CD4-positive, alpha-beta T cell (primary cell): Measurements from ENCODE around the gene SHISA6. TPM values are rescaled to one million over a fixed set of nuclear protein-coding genes. Genes with fewer than 3 reads are reported as not detected.

ENCODE experiments used
- ATAC-seq: fragments of 200-7000 bp; cut with Tn5 transposase; one replicate; pipeline ENCODE4 v1.10.0; 2022; ENCODE audit warnings: mild to moderate bottlenecking; ENCODE audit not compliant: poor library complexity
- CTCF ChIA-PET: fragments of 350-600 bp; sonication (Branson Sonifier 250); formaldehyde crosslinking; loops from one replicate; lab custom pipeline; 2021; ENCODE audit warnings: antibody characterized with exemption, inconsistent platforms; lab: Charles Lee
- POLR2A ChIA-PET: fragments of 350-600 bp; sonication (Branson Sonifier 250); formaldehyde crosslinking; loops from one replicate; lab custom pipeline; 2021; ENCODE audit warnings: antibody characterized with exemption, inconsistent platforms; lab: Charles Lee
- DNase-seq, 14 experiments: peaks; one replicate each; pipeline ENCODE4 v3.0.0-alpha.2; 2013 to 2020; ENCODE audit warnings: mixed read lengths in 2 of 14
- H3K27ac ChIP-seq, 2 donors: one replicate each; pipeline versions ENCODE4 v1.5.1 to v1.7.0; 2013; ENCODE audit warnings: low read length in 2 of 2, low read depth in 1 of 2, mild to moderate bottlenecking in 1 of 2
- H3K27me3 ChIP-seq, 2 experiments: 1 replicate in 1 of 2; 2 replicates in 1 of 2; pipeline versions ENCODE4 v1.6.1 to v1.7.0; 2013; ENCODE audit warnings: low read length in 2 of 2, control low read depth in 1 of 2, mild to moderate bottlenecking in 1 of 2, moderate library complexity in 1 of 2; ENCODE audit not compliant: insufficient read depth in 2 of 2, control insufficient read depth in 1 of 2
- H3K36me3 ChIP-seq: one replicate; pipeline ENCODE4 v1.6.1; 2013; ENCODE audit warnings: low read length, control low read depth; ENCODE audit not compliant: insufficient read depth
- H3K4me1 ChIP-seq: one replicate; pipeline ENCODE4 v1.6.1; 2013; ENCODE audit warnings: low read length, control low read depth; ENCODE audit not compliant: insufficient read depth
- H3K4me3 ChIP-seq: one replicate; pipeline ENCODE4 v1.5.1; 2013; ENCODE audit warnings: mild to moderate bottlenecking, low read length, moderate library complexity
- H3K9me3 ChIP-seq, 2 experiments: 1 replicate in 1 of 2; 2 replicates in 1 of 2; pipeline versions ENCODE4 v1.6.1 to v1.7.0; 2013; ENCODE audit warnings: low read length in 2 of 2, mild to moderate bottlenecking in 2 of 2, control low read depth in 1 of 2, moderate library complexity in 1 of 2; ENCODE audit not compliant: control insufficient read depth in 1 of 2, insufficient read depth in 1 of 2
- H3K27ac Mint-ChIP-seq: one replicate; pipeline ENCODE4 v1.8.0; 2020; ENCODE audit warnings: mixed read lengths
- H3K27me3 Mint-ChIP-seq: one replicate; pipeline ENCODE4 v1.8.0; 2021; ENCODE audit warnings: mixed read lengths
- H3K36me3 Mint-ChIP-seq: one replicate; pipeline ENCODE4 v1.8.0; 2021; ENCODE audit warnings: low read depth, mixed read lengths
- H3K4me1 Mint-ChIP-seq: one replicate; pipeline ENCODE4 v1.8.0; 2021; ENCODE audit warnings: low read depth, mixed read lengths
- H3K4me3 Mint-ChIP-seq: one replicate; pipeline ENCODE4 v1.8.0; 2020; ENCODE audit warnings: mild to moderate bottlenecking, mixed read lengths
- H3K9me3 Mint-ChIP-seq: one replicate; pipeline ENCODE4 v1.8.0; 2020; ENCODE audit warnings: mixed read lengths
- CTCF ChIP-seq: fragments of 200-600 bp; IDR thresholded peaks from one replicate; pipeline ENCODE4 v1.8.0; 2022; ENCODE audit warnings: antibody characterized with exemption, mild to moderate bottlenecking
- intact Hi-C, 2 experiments: fragments of 100-400 bp; cut with DNase I in 1 of 2; cut with micrococcal nuclease in 1 of 2; formaldehyde crosslinking; loops; one replicate each; pipeline versions ENCODE4 v1.15.1 to v1.9.0; 2023 to 2025; cut with DNase I, micrococcal nuclease
- total RNA-seq, 174 experiments: library from RNA in 2 of 174; stranded (reverse) in 2 of 174; gene quantifications; one replicate each; pipeline ENCODE4 v1.2.3 and lab custom pipeline; 2021 to 2026

The SHISA6 gene
- total RNA-seq, 2 experiments from 2014 or later, result not detected

DNA sequence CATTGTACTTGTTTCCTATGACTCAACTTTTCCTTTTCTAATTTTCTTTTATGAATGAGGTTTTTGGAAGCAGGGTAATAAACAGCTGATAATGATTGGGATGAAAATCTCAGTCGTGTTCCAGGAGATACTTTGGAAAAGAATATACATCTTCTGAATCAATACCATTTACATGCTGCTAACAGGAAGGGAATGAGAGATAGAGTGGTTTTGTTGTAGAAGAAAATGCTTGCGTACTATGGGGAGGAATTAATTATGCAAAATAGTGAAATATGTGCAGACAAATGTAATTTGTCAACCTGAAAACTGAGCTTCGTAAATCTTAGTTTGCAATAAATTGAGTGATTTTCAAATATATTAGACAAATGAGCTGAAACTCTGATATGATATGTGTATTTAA is 24.0 kb upstream of the SHISA6 start:
- intact Hi-C loops, result no loop called here
- H3K27ac ChIP-seq, result no peak overlapping the region
- peaks cover 4% of the 10 kb centered on the region for H3K27me3 Mint-ChIP-seq
- no peak overlapping the region for H3K4me3 Mint-ChIP-seq
- POLR2A ChIA-PET, result no interaction called here
- no peaks in the 10 kb centered on the region for H3K4me1 Mint-ChIP-seq
- H3K4me1 ChIP-seq, result no peaks in the 10 kb centered on the region
- CTCF ChIA-PET, result no interaction called here
- ATAC-seq, result no peak
- H3K9me3 Mint-ChIP-seq, result peaks cover under 1% of the 10 kb centered on the region
- TF ChIP-seq CTCF, result no peak
- no peaks in the 10 kb centered on the region for H3K36me3 ChIP-seq
- H3K27me3 ChIP-seq, result no peaks in the 10 kb centered on the region
- no peaks in the 10 kb centered on the region for H3K36me3 Mint-ChIP-seq
- H3K4me3 ChIP-seq, result no peak overlapping the region
- no peak for DNase-seq
- H3K9me3 ChIP-seq, result peaks cover 0 to 16% of the 10 kb centered on the region in 2 experiments
- no peak overlapping the region for H3K27ac Mint-ChIP-seq

- no peak for DNase-seq
- CTCF ChIA-PET, result no interaction called here
- POLR2A ChIA-PET, result no interaction called here
- no peak overlapping the region for H3K27ac Mint-ChIP-seq
- H3K9me3 Mint-ChIP-seq, result peaks cover 4% of the 10 kb centered on the region
- H3K4me1 ChIP-seq, result no peaks in the 10 kb centered on the region
- H3K36me3 Mint-ChIP-seq, result no peaks in the 10 kb centered on the region
- no peak for ATAC-seq
- no peak for TF ChIP-seq CTCF
- no peak overlapping the region for H3K27ac ChIP-seq
- H3K4me3 ChIP-seq, result no peak overlapping the region
- peaks cover 0 to 29% of the 10 kb centered on the region in 2 experiments for H3K9me3 ChIP-seq
- intact Hi-C loops, result no loop called here
- no peaks in the 10 kb centered on the region for H3K4me1 Mint-ChIP-seq
- H3K27me3 ChIP-seq, result no peaks in the 10 kb centered on the region
- H3K27me3 Mint-ChIP-seq, result peaks cover 4% of the 10 kb centered on the region
- H3K36me3 ChIP-seq, result no peaks in the 10 kb centered on the region
- H3K4me3 Mint-ChIP-seq, result no peak overlapping the region
Measured at GRCh38 chr17:11221196-11221595, 19.8 kb upstream of the SHISA6 start.

GRCh38 chr17:11221721-11222120 is 19.3 kb upstream of the SHISA6 start:
- Mint-ChIP-seq H3K9me3 (peaks cover 4% of the 10 kb centered on the region), H3K4me3 (no peak overlapping the region), H3K27ac (no peak overlapping the region), H3K27me3 (peaks cover 4% of the 10 kb centered on the region), H3K36me3 (no peaks in the 10 kb centered on the region), H3K4me1 (no peaks in the 10 kb centered on the region)
- CTCF ChIA-PET, result no interaction called here
- Histone ChIP-seq H3K27me3 (no peaks in the 10 kb centered on the region), H3K36me3 (no peaks in the 10 kb centered on the region), H3K4me3 (no peak overlapping the region), H3K9me3 (peaks cover 0 to 29% of the 10 kb centered on the region in 2 experiments), H3K4me1 (no peaks in the 10 kb centered on the region), H3K27ac (no peak overlapping the region)
- POLR2A ChIA-PET, result no interaction called here
- intact Hi-C loops, result no loop called here
- DNase-seq (no peak), ATAC-seq (no peak)
- no peak for TF ChIP-seq CTCF
